Panc1 (cell line): Measurements from ENCODE around the gene ATP9A. TPM values are rescaled to one million over a fixed set of nuclear protein-coding genes. Genes with fewer than 3 reads are reported as not detected.

Experiments
- ATAC-seq: fragments of 200-7000 bp; cut with Tn5 transposase; 2 replicates; pipeline ENCODE4 v1.9.1; 2020; ENCODE audit warnings: mild to moderate bottlenecking, moderate library complexity
- BruUV-seq: library from RNA; stranded (reverse); fragments of 400-500 nt; replicated peaks from 2 replicates; lab custom pipeline; 2021; lab: Mats Ljungman, UMichigan
- CTCF ChIA-PET: fragments of 300-600 bp; sonication (Branson Sonifier 250); formaldehyde crosslinking; loops from one replicate; lab custom pipeline; 2022; ENCODE audit warnings: antibody characterized with exemption; lab: Charles Lee
- POLR2A ChIA-PET: fragments of 300-600 bp; sonication (Branson Sonifier 250); formaldehyde crosslinking; loops from one replicate; lab custom pipeline; 2022; ENCODE audit warnings: antibody characterized with exemption; lab: Charles Lee
- DNase-seq: peaks from one replicate; pipeline ENCODE4 v3.0.0-alpha.2; 2010; ENCODE audit warnings: low read depth, low spot score
- H3K27ac ChIP-seq: 2 replicates; pipeline ENCODE4 v1.5.1; 2011; ENCODE audit warnings: mild to moderate bottlenecking, low read length, inconsistent platforms
- H3K27me3 ChIP-seq: fragments of 200-500 bp; sonication (Bioruptor generic); 2 replicates; pipeline ENCODE4 v1.6.0; 2014; ENCODE audit warnings: low read length, inconsistent platforms; ENCODE audit not compliant: control insufficient read depth, insufficient read depth
- H3K36me3 ChIP-seq: fragments of 200-500 bp; sonication (Bioruptor generic); 2 replicates; pipeline ENCODE4 v1.5.1; 2014; ENCODE audit warnings: inconsistent platforms, mild to moderate bottlenecking, low read length, moderate library complexity; ENCODE audit not compliant: control insufficient read depth, insufficient read depth
- H3K4me1 ChIP-seq: 2 replicates; pipeline ENCODE4 v1.5.1; 2011; ENCODE audit warnings: inconsistent platforms, mild to moderate bottlenecking, low read length, moderate library complexity; ENCODE audit not compliant: control insufficient read depth, insufficient read depth
- H3K4me3 ChIP-seq, 2 experiments: 2 replicates each; pipeline ENCODE4 v1.5.1; 2011 to 2012; ENCODE audit warnings: low read depth in 2 of 2, low read length in 2 of 2, mild to moderate bottlenecking in 2 of 2, inconsistent platforms in 1 of 2, moderate library complexity in 1 of 2
- H3K9me3 ChIP-seq: fragments of 200-500 bp; sonication (Bioruptor generic); 2 replicates; pipeline ENCODE4 v1.5.1; 2014; ENCODE audit warnings: low read depth, mild to moderate bottlenecking, inconsistent platforms, low read length, moderate library complexity; ENCODE audit not compliant: control insufficient read depth, insufficient read depth
- POLR2AphosphoS5 ChIP-seq: IDR thresholded peaks from 2 replicates; pipeline ENCODE4 v1.6.1; 2012; ENCODE audit warnings: mild to moderate bottlenecking, low read depth, low read length, moderate library complexity
- REST ChIP-seq, 2 experiments: IDR thresholded peaks; 2 replicates each; pipeline ENCODE4 v1.6.1; 2011 to 2012; ENCODE audit warnings: low read depth in 2 of 2, control low read depth in 1 of 2, low read length in 1 of 2, mild to moderate bottlenecking in 1 of 2, moderate library complexity in 1 of 2; ENCODE audit not compliant: insufficient read depth in 1 of 2
- SIN3A ChIP-seq: IDR thresholded peaks from 2 replicates; pipeline ENCODE4 v1.6.1; 2012; ENCODE audit warnings: low read depth, mild to moderate bottlenecking, low read length, moderate library complexity, borderline replicate concordance; ENCODE audit not compliant: insufficient read depth
- TCF7L2 ChIP-seq: IDR thresholded peaks from 2 replicates; pipeline ENCODE4 v1.6.1; 2011; ENCODE audit warnings: mild to moderate bottlenecking, low read depth, low read length, inconsistent platforms
- in situ Hi-C: cut with HindIII; loops from 2 replicates; pipeline ENCODE4 v1.10.0; 2016; ENCODE audit warnings: low sequenced_read_pairs, low pct_unique_long_range_greater_than_20kb
- intact Hi-C: fragments of 100-400 bp; cut with micrococcal nuclease; formaldehyde crosslinking; loops from one replicate; pipeline ENCODE4 v1.10.0; 2022; ENCODE audit not compliant: unreplicated experiment
- total RNA-seq: library from RNA; stranded (reverse); gene quantifications from one replicate; pipeline ENCODE4 v1.2.1, GENCODE V29; 2021; ENCODE audit not compliant: unreplicated experiment
- TF ChIP-seq, protein P1 (sequence below): fragments of 450-650 bp; IDR thresholded peaks from 2 replicates; pipeline ENCODE4 v1.5.1; 2017; ENCODE audit warnings: mild to moderate bottlenecking

ATP9A gene
- total RNA-seq, 1 experiment from 2014 or later: 8.7 TPM

DNA sequence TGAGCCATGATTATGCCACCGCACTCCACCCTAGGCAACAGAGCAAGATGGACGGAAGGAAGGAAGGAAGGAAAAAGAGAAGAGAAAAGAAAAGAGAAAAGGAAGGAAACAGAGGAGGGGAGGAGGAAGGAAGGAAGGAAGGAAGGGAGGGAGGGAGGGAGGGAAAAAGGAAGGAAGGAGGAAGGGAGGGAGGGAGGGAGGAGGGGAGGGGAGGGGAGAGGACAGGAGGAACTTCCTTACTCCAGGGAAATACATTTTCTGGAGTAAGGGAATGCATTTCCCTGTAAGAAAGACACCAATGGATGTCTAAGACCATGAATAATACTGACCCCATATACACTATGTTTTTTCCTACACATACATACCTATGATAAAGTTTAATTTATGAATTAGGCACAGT lies 132.5 kb downstream of the ATP9A start:
- ATAC-seq: no peak
- no peak overlapping the region for H3K27ac ChIP-seq
- no TSS peak for BruUV-seq
- ChIA-PET CTCF (no interaction called here), POLR2A (no interaction called here)
- intact Hi-C loops: loop anchor here (5.0 kb wide), 1 partner anchor 332 kb away; no protein-coding TSS in a partner anchor
- in situ Hi-C loops: no loop called here
- TF ChIP-seq SIN3A (no peak), REST (IDR thresholded peaks at IDR 0.05; ENCODE audit: insufficient read depth in 1 of 2, low read depth in 2 of 2, low read length in 1 of 2) (no peak), POLR2AphosphoS5 (no peak), TCF7L2 (no peak)
- TF ChIP-seq, protein P1, sequence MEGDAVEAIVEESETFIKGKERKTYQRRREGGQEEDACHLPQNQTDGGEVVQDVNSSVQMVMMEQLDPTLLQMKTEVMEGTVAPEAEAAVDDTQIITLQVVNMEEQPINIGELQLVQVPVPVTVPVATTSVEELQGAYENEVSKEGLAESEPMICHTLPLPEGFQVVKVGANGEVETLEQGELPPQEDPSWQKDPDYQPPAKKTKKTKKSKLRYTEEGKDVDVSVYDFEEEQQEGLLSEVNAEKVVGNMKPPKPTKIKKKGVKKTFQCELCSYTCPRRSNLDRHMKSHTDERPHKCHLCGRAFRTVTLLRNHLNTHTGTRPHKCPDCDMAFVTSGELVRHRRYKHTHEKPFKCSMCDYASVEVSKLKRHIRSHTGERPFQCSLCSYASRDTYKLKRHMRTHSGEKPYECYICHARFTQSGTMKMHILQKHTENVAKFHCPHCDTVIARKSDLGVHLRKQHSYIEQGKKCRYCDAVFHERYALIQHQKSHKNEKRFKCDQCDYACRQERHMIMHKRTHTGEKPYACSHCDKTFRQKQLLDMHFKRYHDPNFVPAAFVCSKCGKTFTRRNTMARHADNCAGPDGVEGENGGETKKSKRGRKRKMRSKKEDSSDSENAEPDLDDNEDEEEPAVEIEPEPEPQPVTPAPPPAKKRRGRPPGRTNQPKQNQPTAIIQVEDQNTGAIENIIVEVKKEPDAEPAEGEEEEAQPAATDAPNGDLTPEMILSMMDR: no peak
- H3K9me3 ChIP-seq: no peaks in the 10 kb centered on the region
- H3K4me1 ChIP-seq: peaks cover 16% of the 10 kb centered on the region
- no peaks in the 10 kb centered on the region for H3K27me3 ChIP-seq
- no peak overlapping the region for H3K4me3 ChIP-seq
- DNase-seq: no peak
- no peaks in the 10 kb centered on the region for H3K36me3 ChIP-seq

DNA sequence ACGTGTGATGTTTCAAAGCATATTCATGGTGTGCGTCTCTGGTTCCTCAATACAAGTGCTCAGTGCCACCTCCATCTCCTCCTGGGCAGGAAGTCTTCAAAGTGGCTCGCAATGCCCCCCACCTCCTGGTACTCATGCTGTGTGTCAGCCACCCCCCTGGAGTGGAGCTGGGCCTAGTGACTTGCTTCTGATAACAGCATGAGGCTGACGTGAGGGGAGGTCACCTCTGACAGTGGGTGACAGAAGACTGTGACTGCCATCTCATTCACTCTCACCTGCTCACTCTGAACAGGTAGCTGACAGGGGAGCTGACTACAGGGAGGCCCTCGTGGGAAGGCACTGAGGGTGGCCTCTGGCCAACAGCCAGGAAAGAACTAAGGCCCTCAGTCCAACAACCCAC lies 133.3 kb downstream of the ATP9A start:
- H3K27ac ChIP-seq: no peak overlapping the region
- intact Hi-C loops (loop anchor here (5.0 kb wide), 1 partner anchor 332 kb away; no protein-coding TSS in a partner anchor), in situ Hi-C loops (no loop called here)
- H3K4me3 ChIP-seq: no peak overlapping the region
- CTCF ChIA-PET: no interaction called here
- no peak for TF ChIP-seq REST (IDR thresholded peaks at IDR 0.05; ENCODE audit: insufficient read depth in 1 of 2, low read depth in 2 of 2, low read length in 1 of 2)
- TF ChIP-seq, protein P1: no peak
- TF ChIP-seq TCF7L2: no peak
- no peak for TF ChIP-seq SIN3A
- TF ChIP-seq POLR2AphosphoS5: no peak
- BruUV-seq: no TSS peak
- ATAC-seq (no peak), DNase-seq (no peak)
- no peaks in the 10 kb centered on the region for H3K36me3 ChIP-seq
- H3K27me3 ChIP-seq: no peaks in the 10 kb centered on the region
- H3K9me3 ChIP-seq: no peaks in the 10 kb centered on the region
- POLR2A ChIA-PET: no interaction called here
- H3K4me1 ChIP-seq: peaks cover 16% of the 10 kb centered on the region
